ENCODE measurements around the gene IGSF21.

DNA sequence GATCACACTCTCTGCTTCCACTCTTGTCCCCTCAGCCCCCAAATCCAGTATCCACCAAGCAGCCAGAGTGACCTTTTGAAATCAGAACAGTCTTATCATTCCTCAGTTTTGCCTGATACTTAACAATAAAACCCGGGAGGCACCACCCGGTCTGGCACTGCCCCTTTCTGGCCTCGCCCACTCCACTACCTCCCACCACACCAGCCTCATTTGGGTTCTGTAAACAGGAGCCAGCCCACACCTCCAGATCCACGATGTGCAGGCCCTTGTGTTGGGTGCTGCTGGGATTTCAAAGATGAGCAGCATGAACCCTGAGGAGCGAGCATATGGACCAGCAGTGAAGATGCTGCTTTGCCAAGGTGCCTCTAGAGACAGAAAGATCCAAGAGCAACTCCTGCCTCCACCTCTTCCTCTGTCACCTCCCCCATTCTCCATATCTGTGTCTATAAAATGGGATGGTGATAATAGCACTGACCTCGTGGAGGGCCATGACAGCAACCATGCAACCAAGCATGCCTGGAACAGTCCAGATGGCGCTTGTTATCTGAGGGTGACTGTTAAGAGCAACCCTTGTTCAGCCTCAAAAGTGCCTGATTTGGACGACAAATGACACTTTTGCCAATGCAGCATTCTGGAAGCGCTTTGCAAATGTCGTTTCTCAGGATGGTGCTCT, 136.0 kb downstream of the IGSF21 start:
- no peak for TF ChIP-seq GATA1 (IDR thresholded peaks at IDR 0.05; ENCODE audit: low read depth, low read length)
- no peak for TF ChIP-seq POLR2A (IDR thresholded peaks at IDR 0.05; ENCODE audit: low read length)
